Activated T-cell treated with anti-CD3 and anti-CD28 coated beads, Interleukin-2, amount 50 U/mL, for 4 hours (primary cell): ENCODE results near the gene CD8B. TPM values are rescaled to one million over a fixed set of nuclear protein-coding genes. Genes with fewer than 3 reads are reported as not detected.
"Not testable (repeated sequence)": the region's sequence is repeated elsewhere in the genome, so short reads cannot be mapped to it uniquely, and the experiment has no call there.

Experiments used
- ATAC-seq, 2 donors: fragments of 200-7000 bp; cut with Tn5 transposase; one replicate each; pipeline ENCODE4 v1.10.0; 2021
- DNase-seq: peaks from one replicate; pipeline ENCODE4 v3.0.0-alpha.2; 2020
- H3K27me3 Mint-ChIP-seq: one replicate; pipeline ENCODE4 v1.8.0; 2021; ENCODE audit warnings: low read depth, mixed read lengths
- H3K36me3 Mint-ChIP-seq: one replicate; pipeline ENCODE4 v1.8.0; 2022; ENCODE audit warnings: mixed read lengths; ENCODE audit not compliant: insufficient read depth
- H3K4me1 Mint-ChIP-seq: one replicate; pipeline ENCODE4 v1.8.0; 2021; ENCODE audit warnings: low read depth, mixed read lengths
- H3K4me3 Mint-ChIP-seq: one replicate; pipeline ENCODE4 v1.8.0; 2021; ENCODE audit warnings: mild to moderate bottlenecking, moderate library complexity, mixed read lengths
- H3K9me3 Mint-ChIP-seq: one replicate; pipeline ENCODE4 v1.8.0; 2021; ENCODE audit warnings: mixed read lengths
- total RNA-seq, 3 donors: library from RNA; stranded (reverse); gene quantifications; one replicate each; pipeline ENCODE4 v1.2.1, GENCODE V29; 2021

Gene CD8B
- total RNA-seq, 3 donors from 2014 or later, result 11.7 to 47.4 (median 38.7) TPM

GRCh38 chr2:86851581-86851980, 10.1 kb downstream of the CD8B start:
- H3K27me3 Mint-ChIP-seq, ATAC-seq, DNase-seq, H3K4me1 Mint-ChIP-seq, H3K36me3 Mint-ChIP-seq, H3K9me3 Mint-ChIP-seq, H3K4me3 Mint-ChIP-seq: not testable (repeated sequence)

DNA sequence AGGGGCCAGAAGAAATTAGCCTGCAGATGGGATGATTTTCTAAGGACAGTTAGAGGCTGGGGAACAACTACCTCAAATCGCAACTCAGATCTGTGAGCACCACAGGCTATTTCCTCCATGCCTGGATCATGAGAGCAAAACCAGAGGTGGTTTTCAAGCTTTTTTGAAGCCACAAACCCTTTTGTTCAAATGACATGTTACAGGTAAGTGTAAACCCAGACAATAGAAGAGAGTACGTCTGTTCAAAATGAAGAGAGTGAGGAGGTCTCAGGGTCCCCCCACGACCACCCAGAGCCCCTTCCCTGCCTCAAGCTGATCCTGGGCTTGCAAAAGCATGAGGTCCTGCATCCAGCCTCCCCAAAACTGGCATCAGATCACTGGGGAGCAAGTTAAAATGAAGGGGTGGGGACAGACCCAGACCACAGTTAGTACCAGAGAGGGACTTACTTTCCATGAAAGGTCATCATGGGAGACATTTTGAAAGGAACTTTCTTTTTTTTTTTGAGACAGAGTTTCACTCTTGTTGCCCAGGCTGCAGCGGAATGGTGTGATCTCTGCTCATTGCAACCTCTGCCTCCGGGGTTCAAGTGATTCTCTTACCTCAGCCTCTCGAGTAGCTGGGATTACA, 19.0 kb downstream of the CD8B start:
- DNase-seq, H3K27me3 Mint-ChIP-seq, H3K36me3 Mint-ChIP-seq, H3K4me3 Mint-ChIP-seq, H3K9me3 Mint-ChIP-seq: not testable (repeated sequence)
- peak; percentile 29 to 43 for ATAC-seq
- H3K4me1 Mint-ChIP-seq, result peaks cover 11% of the 10 kb centered on the region

- not testable (repeated sequence) for ATAC-seq, DNase-seq, H3K9me3 Mint-ChIP-seq, H3K4me3 Mint-ChIP-seq, H3K27me3 Mint-ChIP-seq, H3K36me3 Mint-ChIP-seq
- H3K4me1 Mint-ChIP-seq, result peaks cover 21% of the 10 kb centered on the region
Measured at GRCh38 chr2:86841330-86841729, 20.4 kb downstream of the CD8B start.

DNA sequence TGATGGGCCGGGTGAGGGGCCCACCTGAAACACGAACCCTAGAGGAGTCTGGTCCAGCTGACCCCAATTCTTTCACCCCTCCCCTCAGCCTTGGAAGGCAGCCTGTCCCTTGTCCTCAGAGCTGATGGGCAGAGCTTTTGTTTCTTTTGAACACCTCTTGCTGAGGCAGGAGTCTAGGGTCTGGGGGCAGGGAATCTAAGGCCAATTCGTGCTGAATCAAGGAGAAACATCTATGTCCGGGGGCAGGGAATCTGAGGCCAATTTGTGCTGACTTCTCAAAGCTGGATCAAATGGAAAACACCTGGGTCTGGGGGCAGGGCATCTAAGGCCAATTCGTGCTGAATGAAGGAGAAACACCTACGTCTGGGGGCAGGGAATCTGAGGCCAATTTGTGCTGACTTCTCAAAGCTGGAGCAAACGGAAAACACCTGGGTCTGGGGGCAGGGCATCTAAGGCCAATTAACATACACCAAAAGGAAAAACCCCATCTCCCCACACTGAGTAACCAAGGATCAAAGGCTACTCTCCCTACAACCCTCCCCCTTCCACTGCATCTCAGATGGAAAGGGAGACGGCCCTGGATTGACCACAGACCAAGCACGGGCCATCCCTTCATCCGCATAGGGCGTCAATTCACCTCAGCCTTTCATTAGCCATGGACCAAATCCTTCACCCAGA, 21.7 kb downstream of the CD8B start:
- H3K27me3 Mint-ChIP-seq, H3K36me3 Mint-ChIP-seq, H3K4me3 Mint-ChIP-seq, DNase-seq, H3K9me3 Mint-ChIP-seq, ATAC-seq: not testable (repeated sequence)
- H3K4me1 Mint-ChIP-seq, result peaks cover 23% of the 10 kb centered on the region

DNA sequence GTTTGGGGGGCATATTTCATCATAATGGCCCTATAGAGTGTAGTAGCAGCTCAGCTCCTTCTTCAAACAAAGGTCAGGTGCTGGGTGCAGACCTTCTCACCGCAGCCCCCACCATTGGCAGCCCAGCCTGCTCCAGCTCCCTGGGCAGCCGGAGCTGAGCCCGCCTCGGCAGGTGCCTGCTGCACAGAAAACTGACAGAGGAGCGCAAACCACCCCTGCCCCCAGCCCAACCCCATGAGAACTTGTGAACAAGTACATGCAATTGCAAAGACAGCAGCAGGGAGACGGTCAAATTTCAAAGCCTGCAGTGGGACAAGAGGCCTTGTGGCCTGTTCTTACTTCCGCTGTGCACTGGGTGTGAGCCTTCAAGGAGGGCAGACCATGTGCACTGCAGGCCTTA, 22.2 kb downstream of the CD8B start:
- not testable (repeated sequence) for ATAC-seq, H3K4me3 Mint-ChIP-seq
- peaks cover 23% of the 10 kb centered on the region for H3K4me1 Mint-ChIP-seq

DNA sequence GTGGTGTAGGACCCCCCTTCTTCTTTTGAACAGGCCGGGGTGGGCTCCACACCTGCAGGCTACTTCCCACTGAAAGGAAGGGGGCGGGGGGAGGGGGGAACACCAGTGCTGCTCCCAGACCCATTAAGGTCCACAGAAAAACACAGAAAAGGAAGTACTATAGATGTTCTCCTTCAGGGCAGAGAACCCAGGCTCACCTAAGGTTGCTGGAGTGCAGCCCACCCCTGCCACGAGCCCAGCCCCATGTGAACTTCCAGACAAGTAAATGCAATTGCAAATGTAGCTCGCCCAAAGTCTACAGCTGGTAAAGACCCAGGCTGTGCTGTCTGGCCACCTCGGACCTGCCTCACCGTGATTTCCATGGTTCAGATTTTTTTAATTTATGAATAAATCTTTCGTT, 24.0 kb downstream of the CD8B start:
- DNase-seq, H3K4me3 Mint-ChIP-seq, H3K27me3 Mint-ChIP-seq, H3K36me3 Mint-ChIP-seq, H3K9me3 Mint-ChIP-seq: not testable (repeated sequence)
- H3K4me1 Mint-ChIP-seq, result peaks cover 19% of the 10 kb centered on the region
- ATAC-seq, result peak in 1 of 2 donors; percentile 11

More for the DNA sequence above, 22.2 kb downstream of the CD8B start:
- DNase-seq, H3K9me3 Mint-ChIP-seq, H3K27me3 Mint-ChIP-seq, H3K36me3 Mint-ChIP-seq: not testable (repeated sequence)

DNA sequence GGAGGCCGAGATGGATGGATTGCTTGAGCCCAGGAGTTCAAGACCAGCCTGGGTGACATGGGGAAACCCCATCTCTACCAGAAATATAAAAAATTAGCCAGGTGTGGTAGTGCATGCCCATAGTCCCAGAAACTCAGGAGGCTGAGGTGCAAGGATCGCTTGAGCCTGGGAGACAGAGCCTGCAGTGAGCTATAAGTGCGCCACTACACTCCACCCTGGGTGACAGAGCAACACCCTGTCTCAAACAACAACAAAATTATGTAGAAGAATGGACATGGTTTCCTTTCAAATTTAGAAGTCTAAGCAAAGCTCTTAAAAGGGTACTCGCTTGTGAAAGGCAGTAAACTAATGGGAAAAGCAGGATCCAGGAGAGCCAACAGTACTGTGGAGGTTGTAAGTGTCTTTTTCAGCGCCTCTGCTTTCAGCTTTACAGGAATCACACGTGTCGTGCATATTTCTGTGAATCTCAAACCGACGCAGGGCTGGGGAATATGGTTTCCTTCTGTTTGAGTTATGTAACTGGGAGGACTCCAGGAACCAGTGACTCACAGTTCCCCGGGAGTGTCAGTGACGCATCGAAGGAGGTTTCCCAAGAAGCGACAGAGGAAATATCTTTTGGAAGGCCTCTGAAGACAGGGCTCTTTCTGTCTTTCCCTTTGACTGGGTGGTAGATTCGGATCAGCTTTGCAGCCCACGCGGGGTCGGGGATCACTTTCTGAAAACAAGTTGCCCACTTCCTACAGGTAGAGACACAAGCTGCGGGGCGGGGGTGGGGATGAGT, 24.6 kb downstream of the CD8B start:
- peak; percentile 69 to 71 for ATAC-seq
- Mint-ChIP-seq H3K4me3 (peak overlapping the region; percentile 37), H3K4me1 (peaks cover 19% of the 10 kb centered on the region)
- not testable (repeated sequence) for H3K27me3 Mint-ChIP-seq, H3K9me3 Mint-ChIP-seq, H3K36me3 Mint-ChIP-seq
- peak; percentile 69 for DNase-seq

DNA sequence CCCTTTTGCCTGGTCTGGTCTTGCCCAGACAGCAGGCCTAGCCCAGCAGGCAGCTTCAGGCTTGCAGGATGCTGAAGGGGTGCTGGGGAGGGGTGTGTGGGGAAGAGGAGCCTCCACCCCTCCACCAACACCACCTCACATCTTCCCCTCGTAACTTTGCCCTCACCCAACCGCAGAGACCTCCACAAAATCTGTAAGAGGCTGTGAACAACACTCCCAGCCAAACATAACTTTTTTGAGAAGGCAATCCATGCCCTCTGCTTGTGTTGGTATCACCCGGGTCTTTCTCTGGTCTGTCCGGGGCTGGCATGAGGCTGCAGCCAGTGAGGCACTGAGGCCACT, 26.2 kb downstream of the CD8B start:
- not testable (repeated sequence) for H3K4me3 Mint-ChIP-seq

GRCh38 chr2:86833315-86833714, 28.4 kb downstream of the CD8B start:
- Mint-ChIP-seq H3K4me1 (peaks cover 17% of the 10 kb centered on the region), H3K36me3 (no peaks in the 10 kb centered on the region), H3K27me3 (peaks cover 7% of the 10 kb centered on the region), H3K4me3 (no peak overlapping the region), H3K9me3 (no peaks in the 10 kb centered on the region)
- ATAC-seq (no peak), DNase-seq (no peak)

More for the DNA sequence above, 26.2 kb downstream of the CD8B start:
- not testable (repeated sequence) for ATAC-seq, H3K36me3 Mint-ChIP-seq, DNase-seq, H3K27me3 Mint-ChIP-seq, H3K9me3 Mint-ChIP-seq
- peaks cover 17% of the 10 kb centered on the region for H3K4me1 Mint-ChIP-seq

- Mint-ChIP-seq H3K4me3 (no peak overlapping the region), H3K9me3 (no peaks in the 10 kb centered on the region), H3K4me1 (peaks cover 12% of the 10 kb centered on the region), H3K27me3 (peaks cover 7% of the 10 kb centered on the region), H3K36me3 (no peaks in the 10 kb centered on the region)
- ATAC-seq (no peak), DNase-seq (no peak)
Measured at GRCh38 chr2:86832334-86833096, 29.2 kb downstream of the CD8B start.

- Mint-ChIP-seq H3K4me3 (no peak overlapping the region), H3K9me3 (no peaks in the 10 kb centered on the region), H3K27me3 (peaks cover 7% of the 10 kb centered on the region), H3K36me3 (no peaks in the 10 kb centered on the region), H3K4me1 (peaks cover 7% of the 10 kb centered on the region)
- DNase-seq (no peak), ATAC-seq (no peak)
Measured at GRCh38 chr2:86831537-86831936, 30.1 kb downstream of the CD8B start.

DNA sequence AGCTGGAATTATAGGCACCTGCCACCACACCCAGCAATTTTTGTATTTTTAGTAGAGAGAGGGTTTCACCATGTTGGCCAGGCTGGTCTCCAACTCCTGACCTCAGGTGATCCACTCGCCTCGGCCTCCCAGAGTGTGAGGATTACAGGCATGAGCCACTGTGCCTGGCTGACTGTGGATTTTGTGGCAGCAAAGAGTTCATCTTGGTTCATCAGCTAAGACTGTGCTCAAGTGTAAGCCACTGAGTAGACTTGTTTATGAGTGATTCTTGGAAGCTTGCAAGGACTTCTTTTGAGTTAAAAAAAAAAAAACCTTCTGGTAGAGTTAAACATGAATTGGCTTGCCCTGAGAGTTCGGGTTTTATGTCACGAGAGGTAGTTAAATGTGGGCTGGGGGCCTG, 34.7 kb downstream of the CD8B start:
- no peak for ATAC-seq

DNA sequence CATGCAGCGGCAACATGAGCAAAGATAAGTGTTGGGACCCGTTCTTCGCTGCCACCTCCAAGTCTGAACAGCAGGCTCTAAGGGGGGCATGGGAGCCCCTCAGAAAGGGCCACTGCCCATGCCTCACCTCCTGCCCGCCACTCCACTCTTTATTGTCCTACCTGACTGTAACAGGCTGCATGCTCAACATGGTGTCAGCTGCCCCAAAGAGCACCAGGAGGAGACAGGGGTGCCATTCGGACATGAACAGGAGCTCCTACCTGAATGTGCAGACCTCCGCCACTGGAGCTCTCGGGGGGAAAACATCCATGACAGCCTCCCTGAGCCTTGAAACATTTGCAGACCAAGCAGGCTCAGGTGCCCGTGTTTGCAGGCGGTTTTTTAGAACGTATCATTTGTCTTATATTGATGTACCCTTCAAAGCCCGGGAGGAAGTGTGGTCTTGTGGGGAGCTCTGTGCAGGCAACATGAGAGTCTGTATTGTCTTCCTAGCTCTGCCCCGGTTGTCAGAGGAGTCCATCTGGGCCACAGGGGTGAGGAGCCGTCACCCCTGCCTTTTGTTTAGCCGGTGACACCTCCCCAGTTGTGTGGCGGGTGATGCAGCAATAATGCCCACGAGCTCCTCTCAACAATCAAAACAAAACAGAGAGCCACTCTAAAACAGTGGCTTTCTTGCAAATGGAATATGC, 35.8 kb downstream of the CD8B start:
- peaks cover 3% of the 10 kb centered on the region for H3K36me3 Mint-ChIP-seq
- peaks cover 5% of the 10 kb centered on the region for H3K9me3 Mint-ChIP-seq
- DNase-seq (no peak), ATAC-seq (peak; percentile 76)
- H3K4me1 Mint-ChIP-seq, result peaks cover 18% of the 10 kb centered on the region
- H3K4me3 Mint-ChIP-seq, result peak overlapping the region; percentile 48
- peaks cover 1% of the 10 kb centered on the region for H3K27me3 Mint-ChIP-seq

More for the DNA sequence above, 34.7 kb downstream of the CD8B start:
- no peak for DNase-seq
- Mint-ChIP-seq H3K36me3 (peaks cover 3% of the 10 kb centered on the region), H3K27me3 (peaks cover 5% of the 10 kb centered on the region), H3K4me3 (peak overlapping the region; percentile 7), H3K9me3 (peaks cover 5% of the 10 kb centered on the region), H3K4me1 (peaks cover 18% of the 10 kb centered on the region)
